GM04503 (cell line): ENCODE measurements around the gene RFC2.
"Not testable (repeated sequence)": the region's sequence is repeated elsewhere in the genome, so short reads cannot be mapped to it uniquely, and the experiment has no call there.

ENCODE experiments used
- DNase-seq: peaks from one replicate; pipeline ENCODE4 v3.0.0-alpha.2; 2012; ENCODE audit warnings: low read depth

Gene RFC2

DNA sequence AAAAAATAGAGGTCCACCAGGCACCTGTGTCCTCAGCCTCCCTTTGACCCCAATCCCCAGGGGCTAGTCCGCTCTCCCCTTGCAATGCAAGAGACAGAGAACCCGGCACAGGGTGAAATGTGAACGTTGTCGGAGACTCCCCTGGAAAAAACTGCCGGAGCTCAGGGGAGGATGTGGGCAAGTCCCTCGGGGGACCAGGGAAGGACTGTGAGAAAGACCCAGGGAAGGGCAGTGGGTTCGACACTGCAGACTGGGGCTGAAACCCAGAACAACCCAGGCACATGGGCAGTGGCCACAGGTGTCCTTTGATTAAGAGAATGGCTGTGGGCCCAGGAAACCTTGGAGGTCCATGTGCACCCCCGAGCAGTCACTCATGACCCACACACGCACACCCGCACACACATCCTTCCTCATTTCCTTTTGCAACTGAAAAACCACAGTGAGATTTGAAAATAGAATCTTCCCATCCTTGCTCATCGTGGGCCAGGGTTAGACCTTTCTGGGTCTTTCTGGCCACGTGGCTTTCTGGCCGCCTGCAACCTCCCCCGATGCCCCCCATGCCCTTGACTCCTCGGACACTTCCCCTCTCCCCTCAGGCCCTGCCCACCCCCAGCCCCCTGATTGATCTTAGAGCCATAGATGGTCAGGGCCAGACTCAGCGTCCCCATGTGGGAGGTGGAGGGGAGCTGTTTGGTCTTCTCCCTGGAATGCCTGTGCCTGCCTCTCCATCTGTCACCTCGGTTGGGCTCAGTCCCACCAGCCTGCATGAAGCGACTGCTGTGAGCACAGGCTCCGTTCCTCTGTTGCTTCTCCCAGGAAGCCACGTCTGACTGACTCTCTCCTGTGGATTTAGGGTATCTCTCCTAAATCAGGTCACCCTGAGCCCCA, 36.5 kb downstream of the RFC2 start:
- no peak for DNase-seq

- no peak for DNase-seq
These were observed 37.8 kb downstream of the RFC2 start for GRCh38 chr7:74216361-74216761.

DNA sequence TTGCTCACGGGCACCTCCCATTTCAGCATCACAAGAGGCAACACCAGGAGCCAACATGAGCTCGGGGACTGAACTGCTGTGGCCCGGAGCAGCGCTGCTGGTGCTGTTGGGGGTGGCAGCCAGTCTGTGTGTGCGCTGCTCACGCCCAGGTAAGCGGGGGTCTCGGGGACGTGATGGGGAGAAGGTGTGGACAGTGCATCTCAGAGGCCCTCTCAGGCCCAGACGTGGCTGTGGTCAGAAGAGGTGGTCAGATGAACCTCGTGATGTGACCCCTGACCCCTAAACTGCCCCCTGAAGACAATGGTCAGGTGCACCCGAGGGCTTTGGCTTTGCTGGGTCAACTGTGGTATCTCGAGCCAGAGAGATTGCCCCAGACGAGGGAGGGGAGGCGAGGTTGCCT, 38.3 kb downstream of the RFC2 start:
- DNase-seq: no peak

GRCh38 chr7:74214816-74215630, 39.2 kb downstream of the RFC2 start:
- DNase-seq: no peak

GRCh38 chr7:74212661-74213060, 41.5 kb downstream of the RFC2 start:
- DNase-seq: no peak

DNA sequence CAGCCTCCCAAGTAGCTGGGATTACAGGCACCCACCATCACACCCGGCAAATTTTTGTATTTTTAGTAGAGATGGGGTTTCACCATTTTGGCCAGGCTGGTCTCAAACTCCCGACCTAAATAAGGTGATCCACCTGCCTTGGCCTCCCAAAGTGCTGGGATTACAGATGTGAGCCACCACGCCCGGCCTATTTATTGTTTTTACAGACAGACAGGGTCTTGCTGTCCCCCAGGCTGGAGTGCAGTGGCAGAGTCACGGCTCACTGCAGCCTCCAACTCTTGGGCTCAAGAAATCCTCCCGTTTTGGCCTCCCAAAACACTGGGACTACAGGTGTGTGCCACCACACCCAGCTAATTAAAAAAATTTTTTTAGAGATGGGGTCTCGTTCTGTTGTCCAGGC, 46.0 kb downstream of the RFC2 start:
- DNase-seq: not testable (repeated sequence)

DNA sequence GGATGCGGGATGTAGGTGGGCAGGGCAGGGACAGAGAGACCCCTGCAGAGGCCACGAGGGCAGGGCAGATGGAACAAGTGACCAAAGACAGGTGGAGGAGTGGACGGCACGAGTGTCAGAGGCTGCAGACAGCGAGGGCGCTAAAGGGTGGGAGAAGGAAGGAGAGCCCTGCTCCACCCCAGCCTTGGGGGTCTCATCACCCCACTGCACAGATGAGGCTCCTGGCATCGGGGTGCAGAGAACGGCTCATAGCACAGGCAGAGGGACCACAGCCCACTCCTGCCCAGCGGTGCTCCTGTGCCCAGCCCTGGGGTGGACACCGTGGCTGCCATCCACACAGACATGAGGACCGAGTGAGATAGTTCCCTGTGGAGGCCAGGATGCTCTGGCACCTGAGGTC, 46.6 kb downstream of the RFC2 start:
- DNase-seq: no peak

- DNase-seq: peak; percentile 9
These were observed 47.5 kb downstream of the RFC2 start for GRCh38 chr7:74206589-74207120.

DNA sequence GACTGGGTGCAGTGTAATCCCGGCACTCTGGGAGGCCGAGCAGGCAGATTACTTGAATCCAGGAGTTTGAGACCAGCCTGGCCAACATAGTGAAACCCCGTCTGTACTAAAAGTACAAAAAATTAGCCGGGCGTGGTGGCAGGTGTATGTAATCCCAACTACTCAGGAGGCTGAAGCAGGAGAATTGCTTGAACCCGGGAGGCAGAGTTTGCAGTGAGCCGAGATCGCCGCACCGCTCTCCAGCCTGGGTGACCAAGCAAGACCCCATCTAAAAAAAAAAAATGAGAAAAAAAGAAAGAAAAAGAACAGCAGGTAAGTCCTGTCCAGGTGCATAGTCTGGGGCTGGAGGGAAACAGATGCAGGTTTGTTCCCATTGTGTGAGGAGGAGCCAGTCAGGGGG, 48.1 kb downstream of the RFC2 start:
- DNase-seq: not testable (repeated sequence)

DNA sequence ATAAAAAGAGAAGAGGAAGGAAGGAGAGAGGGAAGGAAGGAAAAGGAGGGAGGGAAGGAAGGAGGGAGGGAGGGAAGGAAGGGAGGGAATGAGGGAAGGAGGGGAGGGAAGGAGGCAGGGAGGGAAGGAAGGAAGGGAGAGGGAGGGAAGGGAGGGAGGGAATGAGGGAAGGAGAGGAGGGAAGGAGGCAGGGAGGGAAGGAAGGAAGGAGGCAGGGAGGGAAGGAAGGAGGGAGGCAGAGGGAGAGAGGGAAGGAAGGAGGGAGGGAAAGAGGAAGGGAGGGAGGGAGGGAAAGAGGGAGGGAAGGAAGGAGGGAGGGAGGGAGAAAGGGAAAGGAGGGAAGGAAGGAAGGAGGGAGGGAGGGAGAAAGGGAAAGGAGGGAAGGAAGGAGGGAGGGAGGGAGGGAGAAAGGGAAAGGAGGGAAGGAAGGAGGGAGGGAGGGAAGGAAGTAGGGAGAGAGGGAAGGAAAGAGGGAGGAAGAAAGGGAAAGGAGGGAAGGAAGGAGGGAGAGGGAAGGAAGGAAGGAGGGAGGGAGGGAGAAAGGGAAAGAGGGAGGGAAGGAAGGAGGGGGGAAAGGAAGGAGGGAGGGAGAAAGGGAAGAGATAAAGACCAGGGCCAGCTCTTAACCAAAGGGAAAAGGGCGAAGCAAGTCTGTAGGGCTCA, 50.1 kb downstream of the RFC2 start:
- DNase-seq: no peak

DNA sequence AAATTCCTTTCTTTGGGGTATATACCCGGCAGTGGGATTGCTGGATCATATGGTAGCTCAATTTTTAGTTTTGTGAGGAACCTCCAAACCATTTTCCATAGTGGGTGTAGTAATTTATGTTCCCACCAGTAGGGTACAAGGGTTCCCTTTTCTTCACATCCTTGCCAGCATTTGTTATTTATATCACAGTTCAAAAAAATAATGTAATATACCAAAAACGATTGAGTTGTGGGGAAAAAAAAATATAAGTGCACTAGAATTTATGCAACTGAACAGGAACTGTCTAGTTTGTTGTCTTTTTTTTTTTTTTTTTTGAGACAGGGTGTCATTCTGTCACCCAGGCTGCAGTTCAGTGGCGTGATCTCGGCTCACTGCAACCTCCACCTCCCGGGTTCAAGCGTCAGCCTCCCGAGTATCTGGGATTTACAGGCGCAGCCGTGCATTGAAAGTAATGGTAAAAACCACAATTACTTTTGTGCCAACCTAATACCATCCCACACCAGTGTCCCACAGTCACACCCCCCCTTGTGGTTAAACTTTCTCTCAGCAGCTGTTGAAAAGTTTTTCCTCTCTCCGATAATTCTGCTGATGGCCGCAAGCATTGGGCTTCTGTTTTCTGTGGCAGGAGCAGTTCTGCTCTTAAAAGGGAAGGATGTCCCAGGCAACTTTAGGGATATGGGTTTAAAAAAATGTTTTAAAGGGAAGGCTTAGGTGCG, 51.2 kb downstream of the RFC2 start:
- peak; percentile 27 for DNase-seq

GRCh38 chr7:74199551-74200355, 54.4 kb downstream of the RFC2 start:
- no peak for DNase-seq

GRCh38 chr7:74197449-74198124, 56.6 kb downstream of the RFC2 start:
- no peak for DNase-seq

- DNase-seq: not testable (repeated sequence)
These were observed 58.1 kb downstream of the RFC2 start for GRCh38 chr7:74195968-74196654.

DNA sequence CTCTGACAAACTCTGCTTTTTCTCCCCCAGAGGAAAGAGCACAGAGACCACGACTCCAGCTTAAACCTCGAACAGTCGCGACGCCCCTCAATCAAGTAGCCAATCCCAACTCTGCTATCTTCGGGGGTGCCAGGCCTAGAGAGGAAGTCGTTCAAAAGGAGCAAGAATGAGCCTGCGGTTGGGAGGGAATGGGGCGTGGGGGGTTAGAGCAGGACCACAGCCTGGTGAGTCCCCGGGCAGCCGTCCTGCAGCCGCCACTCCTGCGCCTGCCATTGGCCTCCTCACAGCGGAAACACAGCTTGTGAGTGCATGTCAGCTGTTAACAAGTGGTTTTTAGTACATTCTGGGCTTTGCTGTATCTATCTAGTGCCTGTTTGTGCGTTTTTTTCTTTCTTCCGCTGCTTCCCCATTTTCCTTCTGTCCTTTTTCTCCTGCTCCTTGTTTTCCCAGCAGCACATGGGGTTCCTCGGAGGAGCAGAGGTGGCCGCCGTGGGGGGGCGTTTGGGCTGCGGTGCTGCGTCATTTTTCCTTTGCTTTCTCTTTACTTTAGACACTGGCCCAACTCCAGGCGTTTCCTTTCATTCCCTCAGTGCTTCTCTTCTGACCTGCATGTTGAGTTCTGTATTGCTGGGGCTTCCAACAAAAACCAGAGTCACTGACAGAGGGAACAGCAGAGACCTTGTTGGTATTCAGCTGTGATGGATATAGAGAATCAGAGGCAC, 58.9 kb downstream of the RFC2 start:
- not testable (repeated sequence) for DNase-seq

- no peak for DNase-seq
These were observed 59.5 kb downstream of the RFC2 start for GRCh38 chr7:74194686-74195085.

GRCh38 chr7:74193913-74194312, 60.3 kb downstream of the RFC2 start:
- no peak for DNase-seq

- DNase-seq: no peak
These were observed 61.1 kb downstream of the RFC2 start for GRCh38 chr7:74193054-74193453.

DNA sequence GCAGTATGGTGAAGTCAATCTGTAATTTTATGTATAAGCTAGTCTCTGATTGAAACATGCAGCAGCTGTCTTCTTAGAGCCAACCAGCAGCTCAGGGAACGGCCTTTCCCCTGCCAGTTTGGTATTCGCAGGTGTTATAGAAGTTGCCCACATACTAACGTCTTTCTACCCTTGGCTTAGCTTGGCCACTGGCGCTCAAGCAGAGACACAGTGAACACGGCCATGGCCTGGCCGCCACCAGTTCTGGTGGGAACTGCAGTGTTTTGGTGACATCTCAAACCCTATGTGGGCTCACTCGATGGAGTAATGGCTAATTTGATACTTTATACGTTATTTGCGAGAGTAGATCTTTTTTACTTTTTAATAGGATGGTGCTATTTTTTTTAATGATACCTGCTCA, 63.0 kb downstream of the RFC2 start:
- DNase-seq: no peak
